LNCAP (cell line): Measurements from ENCODE around the gene EHMT1.

Experiments used
- TF ChIP-seq, protein P1 (sequence below): fragments of 450-650 bp; IDR thresholded peaks from 2 replicates; pipeline ENCODE4 v1.5.1; 2017; ENCODE audit warnings: mild to moderate bottlenecking

EHMT1 gene

DNA sequence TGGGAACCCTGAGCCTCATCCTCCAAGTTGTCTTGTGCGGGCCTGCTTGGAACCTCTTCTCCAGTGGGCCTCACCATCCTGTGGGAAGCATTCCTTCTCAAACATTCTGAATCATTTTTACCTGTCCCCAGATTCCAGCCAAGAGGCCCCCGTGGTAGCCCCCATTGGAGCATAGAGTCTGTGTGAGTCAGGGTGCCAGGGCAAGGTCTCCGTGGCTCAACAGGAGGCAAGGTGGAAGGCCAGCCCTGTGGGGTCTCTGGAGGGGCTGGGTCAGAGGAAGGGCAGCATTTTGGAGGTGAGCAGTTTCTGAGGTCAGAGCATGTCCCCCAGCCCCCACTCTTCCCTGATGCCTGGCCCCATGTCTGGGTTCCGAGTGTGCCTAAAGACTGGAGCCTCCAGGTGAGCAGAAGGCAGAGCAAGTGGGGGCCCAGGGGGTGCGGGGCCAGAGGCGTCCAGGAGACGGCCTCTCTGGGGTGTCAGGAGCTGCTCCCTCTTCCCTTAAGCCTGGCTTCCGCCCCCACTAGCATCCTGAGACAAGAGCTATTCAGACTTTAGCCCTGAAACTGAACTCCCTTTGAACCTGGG lies 260.9 kb downstream of the EHMT1 start:
- TF ChIP-seq, protein P1, sequence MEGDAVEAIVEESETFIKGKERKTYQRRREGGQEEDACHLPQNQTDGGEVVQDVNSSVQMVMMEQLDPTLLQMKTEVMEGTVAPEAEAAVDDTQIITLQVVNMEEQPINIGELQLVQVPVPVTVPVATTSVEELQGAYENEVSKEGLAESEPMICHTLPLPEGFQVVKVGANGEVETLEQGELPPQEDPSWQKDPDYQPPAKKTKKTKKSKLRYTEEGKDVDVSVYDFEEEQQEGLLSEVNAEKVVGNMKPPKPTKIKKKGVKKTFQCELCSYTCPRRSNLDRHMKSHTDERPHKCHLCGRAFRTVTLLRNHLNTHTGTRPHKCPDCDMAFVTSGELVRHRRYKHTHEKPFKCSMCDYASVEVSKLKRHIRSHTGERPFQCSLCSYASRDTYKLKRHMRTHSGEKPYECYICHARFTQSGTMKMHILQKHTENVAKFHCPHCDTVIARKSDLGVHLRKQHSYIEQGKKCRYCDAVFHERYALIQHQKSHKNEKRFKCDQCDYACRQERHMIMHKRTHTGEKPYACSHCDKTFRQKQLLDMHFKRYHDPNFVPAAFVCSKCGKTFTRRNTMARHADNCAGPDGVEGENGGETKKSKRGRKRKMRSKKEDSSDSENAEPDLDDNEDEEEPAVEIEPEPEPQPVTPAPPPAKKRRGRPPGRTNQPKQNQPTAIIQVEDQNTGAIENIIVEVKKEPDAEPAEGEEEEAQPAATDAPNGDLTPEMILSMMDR, result no peak

DNA sequence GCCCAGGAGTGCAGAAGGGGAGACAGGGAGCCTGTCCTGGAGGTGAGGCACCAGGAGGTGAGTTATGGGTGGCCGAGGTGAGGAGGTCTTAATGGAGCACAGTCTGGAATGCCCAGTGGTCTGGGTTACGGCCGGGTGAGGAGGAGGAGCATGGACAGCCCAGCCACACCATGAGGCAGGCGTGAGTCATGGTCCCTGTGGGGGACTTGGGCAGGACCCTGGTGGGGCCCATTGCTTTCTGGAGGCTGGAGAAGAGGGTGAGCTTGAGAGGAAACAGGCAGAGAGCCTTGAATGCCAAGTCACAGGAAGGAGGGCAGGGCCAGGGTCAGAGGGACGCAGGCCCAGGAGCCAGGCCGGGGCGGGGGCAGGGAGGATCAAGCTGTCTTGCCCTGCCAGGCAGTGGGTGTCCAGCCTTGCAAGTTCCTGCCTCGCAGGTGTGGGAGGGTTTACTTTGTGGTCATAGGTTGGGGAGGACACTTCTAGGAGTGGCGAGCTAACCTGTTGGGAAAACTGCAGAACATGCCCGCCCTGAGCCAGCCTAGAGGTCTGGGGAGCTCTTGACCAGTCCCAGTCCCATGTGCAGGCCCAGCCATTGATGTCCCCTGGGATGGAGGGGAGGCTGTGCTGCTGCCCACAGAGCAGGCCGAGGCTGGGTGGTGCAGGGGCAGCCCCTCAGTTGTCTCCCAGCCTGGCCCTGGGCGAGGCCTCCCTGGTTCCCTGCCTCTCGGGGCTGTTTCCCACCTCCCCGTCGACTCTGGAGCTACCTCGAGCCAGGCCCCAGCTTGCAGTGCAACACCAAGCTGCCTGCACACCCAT lies 261.6 kb downstream of the EHMT1 start:
- TF ChIP-seq, protein P1, result no peak

DNA sequence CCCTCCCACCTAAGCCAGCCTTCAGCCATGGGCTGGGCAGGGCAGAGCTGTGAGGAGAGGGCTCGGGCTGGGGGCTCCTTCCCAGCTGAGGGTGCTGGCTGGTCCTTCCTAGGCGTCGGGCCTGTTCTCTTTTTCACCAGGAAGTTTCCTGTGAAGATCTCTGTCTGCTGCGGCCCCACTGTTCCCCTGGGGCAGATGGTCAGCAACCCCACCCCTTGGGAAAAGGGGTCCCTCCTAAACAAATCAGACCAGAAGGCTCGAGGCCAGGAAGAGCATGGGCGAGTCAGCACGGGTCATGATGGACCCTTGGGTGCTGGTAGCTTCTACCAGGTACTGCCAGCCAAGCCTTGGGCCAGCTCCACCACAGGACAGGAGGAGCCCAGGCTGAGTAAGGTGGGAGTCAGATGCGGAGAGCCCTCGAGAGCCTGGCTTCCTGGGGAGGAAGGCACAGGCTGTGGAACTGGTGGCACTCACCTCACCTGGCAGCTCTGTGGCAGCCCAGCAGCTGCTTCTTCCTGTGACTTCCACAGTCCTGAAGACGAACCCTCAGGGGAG lies 262.2 kb downstream of the EHMT1 start:
- TF ChIP-seq, protein P1, result no peak

DNA sequence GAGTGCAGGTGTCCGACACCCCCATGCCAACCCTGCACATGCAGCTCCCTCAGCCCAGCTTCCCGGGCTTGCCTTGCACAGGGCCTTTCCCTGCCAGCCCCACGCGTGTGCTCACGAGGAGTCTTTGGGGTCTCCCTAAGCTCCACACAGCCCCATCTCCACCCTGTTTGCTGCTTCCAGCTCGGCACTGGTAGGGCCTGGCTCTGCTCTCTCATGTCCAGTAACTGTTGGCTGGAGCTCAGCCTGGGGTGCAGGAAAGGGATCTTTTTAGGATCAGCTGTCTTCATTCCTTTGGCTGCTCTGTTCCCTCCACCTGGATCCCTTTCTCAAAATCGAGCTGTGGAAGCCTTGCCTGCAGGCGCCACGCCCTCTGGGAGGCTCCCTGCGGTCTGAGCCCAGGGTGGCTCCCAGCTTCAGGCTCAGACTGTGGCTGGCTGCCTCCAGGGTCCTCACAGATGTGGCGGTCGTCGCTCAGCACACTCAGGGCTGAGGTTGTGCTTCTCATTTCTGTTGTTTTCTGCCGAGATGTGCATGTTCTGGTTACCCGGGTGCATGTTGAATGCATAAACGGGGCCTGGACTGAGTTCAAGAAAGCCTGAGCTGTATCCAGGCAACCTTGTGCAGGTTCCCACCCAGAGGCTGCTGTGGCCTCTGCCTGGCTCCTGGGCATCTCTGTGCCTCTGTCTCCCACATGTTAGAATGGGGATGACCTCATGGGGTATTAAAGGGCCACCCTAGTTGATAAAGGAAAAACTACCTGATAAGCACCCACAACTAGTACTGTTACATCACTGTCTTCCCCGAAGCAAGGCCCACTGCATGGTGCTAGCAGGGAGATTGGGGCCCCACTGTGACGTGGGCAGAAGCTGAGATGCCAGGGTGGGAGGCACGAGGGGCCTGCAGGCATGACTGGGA lies 263.0 kb downstream of the EHMT1 start:
- TF ChIP-seq, protein P1, result no peak

DNA sequence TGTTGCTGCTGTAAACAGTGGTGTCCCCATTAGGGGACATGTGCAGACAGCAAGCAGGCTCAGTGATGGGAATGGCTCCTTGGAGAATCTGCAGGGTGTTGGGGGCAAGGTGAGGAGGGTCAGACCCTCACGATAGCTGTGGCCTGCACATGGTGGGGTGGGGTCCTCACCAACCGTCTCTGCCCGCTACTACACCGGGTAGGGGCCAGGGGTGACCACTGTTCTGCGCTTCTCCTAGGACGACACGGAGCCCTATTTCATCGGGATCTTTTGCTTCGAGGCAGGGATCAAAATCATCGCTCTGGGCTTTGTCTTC lies 263.7 kb downstream of the EHMT1 start:
- TF ChIP-seq, protein P1, result no peak
